Uterus (tissue), 4 donors: Measurements from ENCODE around the gene CRADD. TPM values are rescaled to one million over a fixed set of nuclear protein-coding genes. Genes with fewer than 3 reads are reported as not detected.
"Not testable (repeated sequence)": the region's sequence is repeated elsewhere in the genome, so short reads cannot be mapped to it uniquely, and the experiment has no call there.

Experiments
- DNase-seq, 2 donors: peaks; one replicate each; pipeline ENCODE4 v3.0.0-alpha.2; 2019 to 2020
- H3K27ac ChIP-seq, 2 donors: fragments of 200-600 bp; sonication (generic); 1 replicate in 1 of 2; 2 replicates in 1 of 2; pipeline ENCODE4 v1.5.1; 2016 to 2018
- H3K27me3 ChIP-seq, 2 donors: fragments of 200-600 bp; sonication (generic); one replicate each; pipeline ENCODE4 v1.5.1; 2018 to 2019; ENCODE audit warnings: control low read depth in 1 of 2
- H3K36me3 ChIP-seq, 2 donors: fragments of 200-600 bp; sonication (generic); one replicate each; pipeline ENCODE4 v1.5.1; 2019; ENCODE audit warnings: control low read depth in 1 of 2
- H3K4me1 ChIP-seq, 2 donors: fragments of 200-600 bp; sonication (generic); one replicate each; pipeline ENCODE4 v1.5.1; 2018 to 2019; ENCODE audit warnings: control low read depth in 1 of 2
- H3K4me3 ChIP-seq, 2 donors: fragments of 200-600 bp; sonication (generic); 1 replicate in 1 of 2; 2 replicates in 1 of 2; pipeline ENCODE4 v1.5.1; 2018 to 2019; ENCODE audit warnings: mild to moderate bottlenecking in 1 of 2
- H3K9me3 ChIP-seq, 2 donors: fragments of 200-600 bp; sonication (generic); one replicate each; pipeline ENCODE4 v1.5.1; 2019; ENCODE audit warnings: control low read depth in 1 of 2
- CTCF ChIP-seq, 4 experiments: fragments of 200-600 bp in 2 of 4; fragments of 450-650 bp in 2 of 4; sonication (generic) in 2 of 4; IDR thresholded peaks; one replicate each; pipeline ENCODE4 v1.5.1; 2016 to 2019; ENCODE audit warnings: antibody characterized with exemption in 4 of 4, mild to moderate bottlenecking in 2 of 4, moderate library complexity in 1 of 4
- POLR2A ChIP-seq, 2 donors: fragments of 450-650 bp; IDR thresholded peaks; one replicate each; pipeline ENCODE4 v1.6.1; 2016; ENCODE audit warnings: antibody characterized with exemption in 2 of 2, mild to moderate bottlenecking in 1 of 2, moderate library complexity in 1 of 2
- intact Hi-C: fragments of 100-400 bp; cut with DNase I; formaldehyde crosslinking; loops from one replicate; pipeline ENCODE4 v1.15.1; 2023; ENCODE audit warnings: low total_unique reads
- total RNA-seq, 4 donors: library from RNA; depleted of rRNA in 3 of 4; stranded (reverse); fragments of >200 nt in 3 of 4; gene quantifications; one replicate each; pipeline versions ENCODE4 v1.1.0 to v1.2.4, GENCODE V29; 2014 to 2023
- donor health status: DM: yes; HTN: yes; CAD: no.

CRADD gene
- total RNA-seq, 4 donors from 2014 or later, result 26.4 to 105 (median 49.2) TPM

GRCh38 chr12:93707836-93708235 is 30.7 kb downstream of the CRADD start:
- DNase-seq, result no peak
- intact Hi-C loops, result no loop called here
- peaks cover 4 to 13% of the 10 kb centered on the region in 2 donors for H3K4me1 ChIP-seq
- H3K27me3 ChIP-seq, result no peaks in the 10 kb centered on the region
- no peak overlapping the region for H3K4me3 ChIP-seq
- H3K36me3 ChIP-seq, result no peaks in the 10 kb centered on the region
- H3K9me3 ChIP-seq, result peaks cover 0 to 5% of the 10 kb centered on the region in 2 donors
- TF ChIP-seq CTCF (IDR thresholded peaks at IDR 0.05) (no peak), POLR2A (IDR thresholded peaks at IDR 0.05) (no peak)
- peak overlapping the region; percentile 58 to 66 for H3K27ac ChIP-seq

DNA sequence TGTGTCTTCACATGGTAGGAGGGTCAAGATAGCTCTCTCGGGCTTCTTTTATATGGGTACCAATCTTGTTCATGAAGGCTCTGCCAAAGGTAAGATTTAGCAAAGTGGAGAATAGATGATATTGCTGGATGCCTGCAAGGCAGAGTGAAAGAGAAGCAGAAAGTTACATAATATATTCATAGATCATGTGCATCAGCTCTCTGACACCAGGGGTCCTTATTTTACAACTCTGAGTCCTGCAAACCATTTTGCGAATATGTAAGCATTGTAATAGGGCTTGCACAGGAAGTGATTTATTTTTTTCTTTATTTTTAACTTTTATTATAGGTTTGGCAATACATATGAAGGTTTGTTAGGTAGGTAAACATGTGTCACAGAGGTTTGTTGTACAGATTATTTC is 31.8 kb downstream of the CRADD start:
- TF ChIP-seq CTCF (IDR thresholded peaks at IDR 0.05) (no peak), POLR2A (IDR thresholded peaks at IDR 0.05) (no peak)
- intact Hi-C loops, result no loop called here
- no peak for DNase-seq
- Histone ChIP-seq H3K27ac (peak overlapping the region; percentile 0 to 66), H3K4me3 (no peak overlapping the region), H3K9me3 (peaks cover 0 to 5% of the 10 kb centered on the region in 2 donors), H3K4me1 (peaks cover 4 to 13% of the 10 kb centered on the region in 2 donors), H3K36me3 (no peaks in the 10 kb centered on the region), H3K27me3 (no peaks in the 10 kb centered on the region)

DNA sequence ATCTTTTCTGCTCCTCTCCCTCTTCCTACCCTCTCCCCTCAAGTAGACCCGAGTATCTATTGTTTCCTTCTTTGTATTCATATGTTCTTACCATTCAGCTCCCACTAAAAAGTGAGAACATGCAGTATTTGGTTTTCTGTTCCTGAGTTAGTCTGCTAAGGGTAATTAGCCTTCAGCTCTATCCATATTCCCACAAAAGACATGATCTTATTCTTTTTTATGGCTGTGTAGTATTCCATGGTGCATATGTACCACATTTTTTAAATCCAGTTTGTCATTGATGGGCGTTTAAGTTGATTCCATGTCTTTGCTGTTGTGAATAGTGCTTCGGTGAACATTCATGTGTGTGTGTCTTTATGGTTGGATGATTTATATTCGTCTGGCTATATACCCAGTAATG is 32.2 kb downstream of the CRADD start:
- intact Hi-C loops, result no loop called here
- H3K4me1 ChIP-seq, result peaks cover 4 to 13% of the 10 kb centered on the region in 2 donors
- H3K4me3 ChIP-seq, result no peak overlapping the region
- DNase-seq, result no peak
- TF ChIP-seq POLR2A (IDR thresholded peaks at IDR 0.05) (no peak), CTCF (IDR thresholded peaks at IDR 0.05) (no peak)
- H3K27ac ChIP-seq, result peak overlapping the region in 1 of 2 donors; percentile 66
- H3K27me3 ChIP-seq, result no peaks in the 10 kb centered on the region
- H3K9me3 ChIP-seq, result peaks cover 0 to 5% of the 10 kb centered on the region in 2 donors
- no peaks in the 10 kb centered on the region for H3K36me3 ChIP-seq

DNA sequence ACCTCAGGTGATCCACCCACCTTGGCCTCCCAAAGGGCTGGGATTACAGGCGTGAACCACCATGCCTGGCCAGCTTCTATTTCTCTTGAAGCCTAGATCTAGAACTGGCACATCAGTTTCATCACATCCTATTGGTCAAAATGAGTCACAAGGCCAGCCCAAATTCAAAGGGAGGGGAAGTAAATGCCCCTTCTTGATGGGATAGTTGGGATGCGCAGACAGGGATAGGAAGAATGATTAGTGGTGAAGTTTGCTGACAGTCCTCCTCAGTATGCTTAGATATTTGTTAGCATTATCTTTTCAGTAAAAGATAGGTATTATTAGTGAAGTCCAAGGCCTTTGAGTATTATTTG is 33.4 kb downstream of the CRADD start:
- no peak for DNase-seq
- H3K27me3 ChIP-seq, result no peaks in the 10 kb centered on the region
- peaks cover 4 to 13% of the 10 kb centered on the region in 2 donors for H3K4me1 ChIP-seq
- no peaks in the 10 kb centered on the region for H3K36me3 ChIP-seq
- intact Hi-C loops, result no loop called here
- H3K4me3 ChIP-seq, result no peak overlapping the region
- no peak for TF ChIP-seq POLR2A (IDR thresholded peaks at IDR 0.05)
- no peak for TF ChIP-seq CTCF (IDR thresholded peaks at IDR 0.05)
- H3K9me3 ChIP-seq, result peaks cover 0 to 5% of the 10 kb centered on the region in 2 donors
- H3K27ac ChIP-seq, result peak overlapping the region; percentile 92 to 94

DNA sequence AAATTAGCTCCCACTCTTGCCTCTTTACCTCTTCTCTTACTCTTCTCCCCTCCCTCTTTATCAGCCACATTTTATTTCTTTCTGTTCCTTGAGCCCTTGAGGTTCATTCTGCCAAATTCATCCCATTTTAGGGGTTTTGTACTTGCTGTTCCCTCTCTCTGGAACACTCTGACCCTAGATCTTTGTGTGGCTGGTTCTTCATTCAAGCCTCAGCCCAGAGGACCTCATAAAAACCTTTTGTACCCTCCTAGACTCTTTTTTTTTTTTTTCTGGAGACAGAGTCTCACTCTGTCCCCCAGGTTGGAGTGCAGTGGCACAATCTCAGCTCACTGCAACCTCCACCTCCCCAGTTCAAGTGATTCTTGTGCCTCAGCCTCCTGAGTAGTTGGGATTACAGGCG is 34.3 kb downstream of the CRADD start:
- peak in 1 of 2 donors; percentile 65 for DNase-seq
- H3K27me3 ChIP-seq, H3K4me3 ChIP-seq, H3K9me3 ChIP-seq, intact Hi-C loops, H3K36me3 ChIP-seq: not testable (repeated sequence)
- peaks cover 4 to 11% of the 10 kb centered on the region in 2 donors for H3K4me1 ChIP-seq
- peak overlapping the region; percentile 92 to 94 for H3K27ac ChIP-seq

- Histone ChIP-seq H3K4me3 (no peak overlapping the region), H3K4me1 (peaks cover 4% of the 10 kb centered on the region in 2 donors), H3K36me3 (no peaks in the 10 kb centered on the region), H3K27me3 (no peaks in the 10 kb centered on the region), H3K27ac (peak overlapping the region; percentile 92 to 94), H3K9me3 (peaks cover 0 to 5% of the 10 kb centered on the region in 2 donors)
- DNase-seq, result no peak
- TF ChIP-seq POLR2A (IDR thresholded peaks at IDR 0.05), result no peak
- no peak for TF ChIP-seq CTCF (IDR thresholded peaks at IDR 0.05)
- intact Hi-C loops, result no loop called here
Measured at GRCh38 chr12:93712200-93712599, 35.0 kb downstream of the CRADD start.
